Calu3 (cell line): ENCODE results near the gene FAM107B. TPM values are rescaled to one million over a fixed set of nuclear protein-coding genes. Genes with fewer than 3 reads are reported as not detected.

Source experiments
- BruUV-seq: library from RNA; stranded (reverse); fragments of 400-500 nt; replicated peaks from 2 replicates; lab custom pipeline; 2021; lab: Mats Ljungman, UMichigan
- CTCF ChIA-PET: fragments of 300-600 bp; sonication (Branson Sonifier 250); formaldehyde crosslinking; loops from one replicate; lab custom pipeline; 2022; ENCODE audit warnings: antibody characterized with exemption; lab: Charles Lee
- DNase-seq: peaks from one replicate; pipeline ENCODE4 v3.0.0; 2022
- H3K27ac Mint-ChIP-seq: one replicate; pipeline ENCODE4 v1.8.0; 2022; ENCODE audit warnings: mixed read lengths; ENCODE audit not compliant: unreplicated experiment
- H3K27me3 Mint-ChIP-seq: one replicate; pipeline ENCODE4 v1.8.0; 2022; ENCODE audit warnings: mixed read lengths; ENCODE audit not compliant: unreplicated experiment
- H3K36me3 Mint-ChIP-seq: one replicate; pipeline ENCODE4 v1.8.0; 2022; ENCODE audit warnings: mild to moderate bottlenecking, moderate library complexity, mixed read lengths; ENCODE audit not compliant: insufficient read depth, unreplicated experiment
- H3K4me1 Mint-ChIP-seq: one replicate; pipeline ENCODE4 v1.8.0; 2022; ENCODE audit warnings: mild to moderate bottlenecking, low read depth, mixed read lengths; ENCODE audit not compliant: unreplicated experiment
- H3K4me3 Mint-ChIP-seq: one replicate; pipeline ENCODE4 v1.8.0; 2022; ENCODE audit warnings: mild to moderate bottlenecking, low read depth, moderate library complexity, mixed read lengths; ENCODE audit not compliant: unreplicated experiment
- H3K9me3 Mint-ChIP-seq: one replicate; pipeline ENCODE4 v1.8.0; 2022; ENCODE audit warnings: low read depth, mixed read lengths; ENCODE audit not compliant: unreplicated experiment
- CTCF ChIP-seq: fragments of 200-600 bp; IDR thresholded peaks from one replicate; pipeline ENCODE4 v1.8.0; 2022; ENCODE audit warnings: antibody characterized with exemption; ENCODE audit not compliant: unreplicated experiment
- intact Hi-C: fragments of 100-400 bp; cut with micrococcal nuclease; formaldehyde crosslinking; loops from one replicate; pipeline ENCODE4 v1.10.0; 2022; ENCODE audit not compliant: unreplicated experiment
- total RNA-seq: library from RNA; stranded (reverse); gene quantifications from 2 replicates; pipeline ENCODE4 v1.2.3, GENCODE V29; 2022

FAM107B gene
- total RNA-seq, 1 experiment from 2014 or later = 168 TPM

DNA sequence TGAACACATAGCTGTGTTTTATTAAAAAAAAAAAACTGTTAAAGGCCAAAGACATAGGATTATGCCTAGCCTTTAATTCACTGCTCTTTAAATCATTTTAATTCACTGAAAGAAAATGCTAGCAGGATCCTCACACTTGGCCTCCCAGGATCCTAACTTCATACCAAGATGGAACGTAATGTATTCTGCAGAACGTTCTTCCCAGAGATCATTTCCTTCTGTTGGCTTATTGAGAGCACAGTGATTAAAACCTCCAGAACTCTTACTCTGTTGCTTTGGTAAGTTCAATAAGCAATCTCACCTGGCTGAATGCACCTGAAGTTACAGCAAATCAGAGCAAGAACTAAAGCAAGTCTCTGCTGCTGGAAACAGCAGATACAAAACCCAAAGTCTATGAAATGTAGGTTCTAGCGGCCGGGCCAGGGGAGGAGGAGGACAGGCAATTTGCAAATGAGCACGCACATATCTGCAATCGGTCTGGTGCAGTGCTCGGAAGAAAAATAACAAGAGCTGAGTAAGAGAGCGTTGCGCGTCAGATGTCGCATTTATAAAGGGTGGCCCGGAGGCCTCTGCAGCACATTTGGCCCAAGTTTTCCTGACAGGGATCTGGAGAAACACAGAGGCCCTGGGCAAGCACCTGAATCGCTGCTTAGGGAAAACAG lies 193.9 kb downstream of the FAM107B start:
- CTCF ChIA-PET = no interaction called here
- H3K4me1 Mint-ChIP-seq = peaks cover 71% of the 10 kb centered on the region

GRCh38 chr10:14579405-14579804 lies 195.3 kb downstream of the FAM107B start:
- no TSS peak for BruUV-seq
- intact Hi-C loops = loop anchor here (10.0 kb wide), 2 partner anchors 75 to 245 kb away; no protein-coding TSS in a partner anchor
- Mint-ChIP-seq H3K27me3 (no peaks in the 10 kb centered on the region), H3K4me3 (no peak overlapping the region), H3K27ac (peak overlapping the region; percentile 93), H3K4me1 (peaks cover 65% of the 10 kb centered on the region), H3K9me3 (no peaks in the 10 kb centered on the region), H3K36me3 (peaks cover 56% of the 10 kb centered on the region)
- DNase-seq = no peak
- CTCF ChIA-PET = interaction anchor here (0.6 to 1.7 kb wide), 4 partner anchors 9 to 245 kb away, joined by 3 to 5 read pairs (median 4); no protein-coding TSS in a partner anchor
- no peak for TF ChIP-seq CTCF

More for the DNA sequence above, 193.9 kb downstream of the FAM107B start:
- BruUV-seq = no TSS peak
- Mint-ChIP-seq H3K9me3 (no peaks in the 10 kb centered on the region), H3K27me3 (no peaks in the 10 kb centered on the region), H3K36me3 (peaks cover 54% of the 10 kb centered on the region), H3K27ac (peak overlapping the region; percentile 75), H3K4me3 (peak overlapping the region; percentile 14)
- intact Hi-C loops = no loop called here
- no peak for DNase-seq
- no peak for TF ChIP-seq CTCF

- Mint-ChIP-seq H3K4me3 (peak overlapping the region; percentile 61), H3K27me3 (no peaks in the 10 kb centered on the region), H3K9me3 (no peaks in the 10 kb centered on the region), H3K27ac (peak overlapping the region; percentile 93), H3K36me3 (peaks cover 48% of the 10 kb centered on the region), H3K4me1 (peaks cover 54% of the 10 kb centered on the region)
- TF ChIP-seq CTCF = no peak
- BruUV-seq = TSS peak; percentile 73
- CTCF ChIA-PET = interaction anchor here (0.5 to 2.1 kb wide), 9 partner anchors 11 to 773 kb away, joined by 3 to 10 read pairs (median 4); partner anchors contain the start of gene SUV39H2
- intact Hi-C loops = loop anchor here (10.0 kb wide), 2 partner anchors 76 to 246 kb away; no protein-coding TSS in a partner anchor
- peak; percentile 67 for DNase-seq
Observed at GRCh38 chr10:14578060-14578952, 196.4 kb downstream of the FAM107B start.

- intact Hi-C loops = loop anchor here (10.0 kb wide), 2 partner anchors 80 to 250 kb away; no protein-coding TSS in a partner anchor
- no peak overlapping the region for H3K4me3 Mint-ChIP-seq
- H3K4me1 Mint-ChIP-seq = peaks cover 47% of the 10 kb centered on the region
- CTCF ChIA-PET = interaction anchor here (1.2 kb wide), 1 partner anchor 84 kb away, joined by 3 read pairs; no protein-coding TSS in a partner anchor
- BruUV-seq = no TSS peak
- no peak for DNase-seq
- H3K36me3 Mint-ChIP-seq = peaks cover 41% of the 10 kb centered on the region
- H3K9me3 Mint-ChIP-seq = no peaks in the 10 kb centered on the region
- no peaks in the 10 kb centered on the region for H3K27me3 Mint-ChIP-seq
- TF ChIP-seq CTCF = no peak
- no peak overlapping the region for H3K27ac Mint-ChIP-seq
Observed at GRCh38 chr10:14574885-14575284, 199.8 kb downstream of the FAM107B start.
